ENCODE results near the gene GPR65. TPM values are rescaled to one million over a fixed set of nuclear protein-coding genes. Genes with fewer than 3 reads are reported as not detected.
A peak's percentile ranks its signal among the peaks of the same experiment; 100 is the strongest.

GPR65 gene
- total RNA-seq, 1 donor from 2014 or later: 11.0 TPM

GRCh38 chr14:88029500-88029899, 24.6 kb downstream of the GPR65 start:
- H3K4me1 Mint-ChIP-seq (ENCODE audit: low read depth): peaks cover 52% of the 10 kb centered on the region

DNA sequence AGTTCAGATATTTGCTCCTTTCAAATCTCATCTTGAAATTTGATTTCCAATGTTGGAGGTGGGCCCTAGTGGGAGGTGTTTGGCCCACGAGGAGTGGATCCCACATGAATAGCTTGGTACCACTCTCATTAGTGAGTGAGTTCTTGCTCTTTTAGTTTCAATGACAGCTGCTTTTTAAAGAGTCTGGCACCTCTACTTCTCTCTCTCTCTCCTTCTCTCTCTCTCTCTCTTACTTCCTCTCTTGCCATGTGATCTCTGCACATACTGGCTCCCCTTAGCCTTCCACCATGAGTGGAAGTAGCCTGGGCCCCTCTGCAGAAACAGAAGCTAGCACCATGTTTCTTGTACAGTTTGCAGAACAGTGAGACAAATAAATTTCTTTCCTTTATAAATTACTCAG, 25.1 kb downstream of the GPR65 start:
- Mint-ChIP-seq H3K36me3 (ENCODE audit: low read depth) (peaks cover 15% of the 10 kb centered on the region), H3K4me1 (ENCODE audit: low read depth) (peaks cover 47% of the 10 kb centered on the region), H3K27ac (peak overlapping the region; percentile 80), H3K27me3 (ENCODE audit: low read depth) (no peaks in the 10 kb centered on the region), H3K4me3 (ENCODE audit: low read depth) (no peak overlapping the region), H3K9me3 (peaks cover 11% of the 10 kb centered on the region)
- no peak for DNase-seq (ENCODE audit: low spot score)
- intact Hi-C loops (cut with micrococcal nuclease): no loop called here

More at GRCh38 chr14:88029500-88029899, 24.6 kb downstream of the GPR65 start:
- peak overlapping the region; percentile 72 for H3K27ac Mint-ChIP-seq
- peaks cover 11% of the 10 kb centered on the region for H3K9me3 Mint-ChIP-seq
- DNase-seq (ENCODE audit: low spot score): no peak
- intact Hi-C loops (cut with micrococcal nuclease): loop anchor here (1.0 kb wide), 3 partner anchors 15 to 34 kb away; no protein-coding TSS in a partner anchor
- H3K36me3 Mint-ChIP-seq (ENCODE audit: low read depth): peaks cover 15% of the 10 kb centered on the region
- no peaks in the 10 kb centered on the region for H3K27me3 Mint-ChIP-seq (ENCODE audit: low read depth)
- peak overlapping the region; percentile 2 for H3K4me3 Mint-ChIP-seq (ENCODE audit: low read depth)

GRCh38 chr14:88030892-88031291, 26.0 kb downstream of the GPR65 start:
- H3K27me3 Mint-ChIP-seq (ENCODE audit: low read depth): no peaks in the 10 kb centered on the region
- peaks cover 38% of the 10 kb centered on the region for H3K4me1 Mint-ChIP-seq (ENCODE audit: low read depth)
- intact Hi-C loops (cut with micrococcal nuclease): no loop called here
- H3K36me3 Mint-ChIP-seq (ENCODE audit: low read depth): peaks cover 15% of the 10 kb centered on the region
- no peak overlapping the region for H3K27ac Mint-ChIP-seq
- H3K4me3 Mint-ChIP-seq (ENCODE audit: low read depth): no peak overlapping the region
- peaks cover 11% of the 10 kb centered on the region for H3K9me3 Mint-ChIP-seq
- no peak for DNase-seq (ENCODE audit: low spot score)

DNA sequence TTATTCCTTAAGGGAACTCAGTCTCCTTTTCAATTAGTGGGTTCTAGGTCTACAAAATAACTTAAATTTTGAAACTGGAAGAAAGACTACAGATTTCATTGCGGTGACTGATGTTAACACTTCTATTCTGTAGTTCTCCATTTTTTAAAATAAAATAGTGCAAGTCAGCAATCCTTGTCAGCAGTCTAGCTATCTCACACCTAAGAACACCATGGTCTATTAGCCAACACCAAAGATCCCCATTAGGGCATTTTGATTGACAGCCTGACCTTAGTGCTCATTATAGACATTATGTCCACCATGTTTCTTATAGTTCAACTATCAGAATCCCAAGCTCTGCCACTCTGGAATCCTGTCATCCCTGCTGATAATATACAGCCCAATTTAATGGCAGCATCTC, 27.4 kb downstream of the GPR65 start:
- H3K4me3 Mint-ChIP-seq (ENCODE audit: low read depth): no peak overlapping the region
- peaks cover 30% of the 10 kb centered on the region for H3K4me1 Mint-ChIP-seq (ENCODE audit: low read depth)
- H3K27ac Mint-ChIP-seq: no peak overlapping the region
- intact Hi-C loops (cut with micrococcal nuclease): no loop called here
- no peak for DNase-seq (ENCODE audit: low spot score)
- H3K27me3 Mint-ChIP-seq (ENCODE audit: low read depth): peaks cover 2% of the 10 kb centered on the region
- H3K36me3 Mint-ChIP-seq (ENCODE audit: low read depth): peaks cover 10% of the 10 kb centered on the region
- peaks cover 11% of the 10 kb centered on the region for H3K9me3 Mint-ChIP-seq

DNA sequence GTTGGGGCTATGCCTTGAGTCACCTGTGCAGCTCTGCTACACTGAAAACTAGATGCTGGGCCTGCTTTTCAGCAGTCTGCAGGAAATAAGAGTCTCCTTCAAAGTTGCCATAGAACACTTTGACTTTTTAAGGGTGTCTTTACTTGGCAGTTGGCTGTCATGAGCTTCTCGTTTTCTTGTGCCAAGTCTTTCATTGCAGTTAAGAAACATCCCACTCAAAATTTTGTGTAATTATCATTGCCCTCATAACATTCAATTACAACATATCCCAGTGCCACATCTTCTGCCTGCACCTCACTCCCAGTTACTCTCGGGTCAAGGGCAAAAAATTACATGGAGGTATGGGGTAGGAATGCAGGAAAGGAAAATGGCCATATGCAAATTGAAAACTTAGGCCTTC, 29.1 kb downstream of the GPR65 start:
- H3K27me3 Mint-ChIP-seq (ENCODE audit: low read depth): peaks cover 3% of the 10 kb centered on the region
- H3K27ac Mint-ChIP-seq: no peak overlapping the region
- H3K4me3 Mint-ChIP-seq (ENCODE audit: low read depth): no peak overlapping the region
- intact Hi-C loops (cut with micrococcal nuclease): no loop called here
- no peak for DNase-seq (ENCODE audit: low spot score)
- peaks cover 39% of the 10 kb centered on the region for H3K4me1 Mint-ChIP-seq (ENCODE audit: low read depth)
- H3K9me3 Mint-ChIP-seq: peaks cover 11% of the 10 kb centered on the region
- peaks cover 10% of the 10 kb centered on the region for H3K36me3 Mint-ChIP-seq (ENCODE audit: low read depth)

- Mint-ChIP-seq H3K36me3 (ENCODE audit: low read depth) (peaks cover 4% of the 10 kb centered on the region), H3K27me3 (ENCODE audit: low read depth) (peaks cover 3% of the 10 kb centered on the region), H3K9me3 (peaks cover 5% of the 10 kb centered on the region), H3K4me1 (ENCODE audit: low read depth) (peaks cover 21% of the 10 kb centered on the region), H3K27ac (no peak overlapping the region), H3K4me3 (ENCODE audit: low read depth) (no peak overlapping the region)
- intact Hi-C loops (cut with micrococcal nuclease): no loop called here
- no peak for DNase-seq (ENCODE audit: low spot score)
These were observed 31.5 kb downstream of the GPR65 start for GRCh38 chr14:88036422-88036821.

GRCh38 chr14:88037325-88037724, 32.4 kb downstream of the GPR65 start:
- peaks cover 4% of the 10 kb centered on the region for H3K36me3 Mint-ChIP-seq (ENCODE audit: low read depth)
- DNase-seq (ENCODE audit: low spot score): no peak
- peaks cover 5% of the 10 kb centered on the region for H3K9me3 Mint-ChIP-seq
- H3K4me3 Mint-ChIP-seq (ENCODE audit: low read depth): no peak overlapping the region
- intact Hi-C loops (cut with micrococcal nuclease): no loop called here
- peaks cover 3% of the 10 kb centered on the region for H3K27me3 Mint-ChIP-seq (ENCODE audit: low read depth)
- H3K27ac Mint-ChIP-seq: no peak overlapping the region
- peaks cover 18% of the 10 kb centered on the region for H3K4me1 Mint-ChIP-seq (ENCODE audit: low read depth)

GRCh38 chr14:88039197-88039596, 34.3 kb downstream of the GPR65 start:
- Mint-ChIP-seq H3K27ac (no peak overlapping the region), H3K4me1 (ENCODE audit: low read depth) (peaks cover 20% of the 10 kb centered on the region), H3K27me3 (ENCODE audit: low read depth) (peaks cover 3% of the 10 kb centered on the region), H3K4me3 (ENCODE audit: low read depth) (no peak overlapping the region), H3K9me3 (no peaks in the 10 kb centered on the region), H3K36me3 (ENCODE audit: low read depth) (no peaks in the 10 kb centered on the region)
- intact Hi-C loops (cut with micrococcal nuclease): no loop called here
- no peak for DNase-seq (ENCODE audit: low spot score)

GRCh38 chr14:88040146-88040545, 35.2 kb downstream of the GPR65 start:
- Mint-ChIP-seq H3K27me3 (ENCODE audit: low read depth) (peaks cover 3% of the 10 kb centered on the region), H3K36me3 (ENCODE audit: low read depth) (no peaks in the 10 kb centered on the region), H3K4me1 (ENCODE audit: low read depth) (peaks cover 26% of the 10 kb centered on the region), H3K4me3 (ENCODE audit: low read depth) (no peak overlapping the region), H3K9me3 (no peaks in the 10 kb centered on the region), H3K27ac (no peak overlapping the region)
- intact Hi-C loops (cut with micrococcal nuclease): no loop called here
- DNase-seq (ENCODE audit: low spot score): no peak

GRCh38 chr14:88043529-88044443, 38.9 kb downstream of the GPR65 start:
- Mint-ChIP-seq H3K27ac (no peak overlapping the region), H3K9me3 (no peaks in the 10 kb centered on the region), H3K4me1 (ENCODE audit: low read depth) (peaks cover 18% of the 10 kb centered on the region), H3K4me3 (ENCODE audit: low read depth) (no peak overlapping the region), H3K36me3 (ENCODE audit: low read depth) (peaks cover 4% of the 10 kb centered on the region), H3K27me3 (ENCODE audit: low read depth) (no peaks in the 10 kb centered on the region)
- intact Hi-C loops (cut with micrococcal nuclease): loop anchor here (1.0 to 2.0 kb wide), 2 partner anchors 14 to 37 kb away; no protein-coding TSS in a partner anchor
- no peak for DNase-seq (ENCODE audit: low spot score)

DNA sequence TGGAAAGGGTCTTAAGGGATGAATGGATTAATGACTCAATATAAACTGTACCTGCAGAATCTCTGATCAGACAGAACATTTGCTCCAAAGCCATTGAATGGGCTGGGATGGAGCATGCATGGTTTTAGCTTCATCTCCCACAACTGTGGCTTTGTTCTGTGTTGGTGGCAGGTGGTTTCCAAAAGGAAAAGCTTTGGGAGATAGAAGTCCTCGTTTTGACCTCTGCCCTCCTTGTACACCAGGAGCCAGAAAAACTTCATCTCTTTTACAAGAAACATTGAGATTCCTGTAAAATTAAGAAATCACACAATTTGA, 39.5 kb downstream of the GPR65 start:
- H3K9me3 Mint-ChIP-seq: no peaks in the 10 kb centered on the region
- H3K36me3 Mint-ChIP-seq (ENCODE audit: low read depth): peaks cover 4% of the 10 kb centered on the region
- intact Hi-C loops (cut with micrococcal nuclease): loop anchor here (1.0 to 2.0 kb wide), 2 partner anchors 15 to 38 kb away; no protein-coding TSS in a partner anchor
- no peaks in the 10 kb centered on the region for H3K27me3 Mint-ChIP-seq (ENCODE audit: low read depth)
- peaks cover 17% of the 10 kb centered on the region for H3K4me1 Mint-ChIP-seq (ENCODE audit: low read depth)
- no peak overlapping the region for H3K27ac Mint-ChIP-seq
- H3K4me3 Mint-ChIP-seq (ENCODE audit: low read depth): no peak overlapping the region
- DNase-seq (ENCODE audit: low spot score): no peak

- Mint-ChIP-seq H3K27ac (peak overlapping the region; percentile 73), H3K4me3 (ENCODE audit: low read depth) (no peak overlapping the region), H3K9me3 (no peaks in the 10 kb centered on the region), H3K4me1 (ENCODE audit: low read depth) (peaks cover 17% of the 10 kb centered on the region), H3K36me3 (ENCODE audit: low read depth) (peaks cover 4% of the 10 kb centered on the region), H3K27me3 (ENCODE audit: low read depth) (no peaks in the 10 kb centered on the region)
- DNase-seq (ENCODE audit: low spot score): no peak
- intact Hi-C loops (cut with micrococcal nuclease): loop anchor here (1.0 to 2.0 kb wide), 3 partner anchors 16 to 52 kb away; partner anchors contain the start of gene GALC
These were observed 40.0 kb downstream of the GPR65 start for GRCh38 chr14:88044776-88045446.

GRCh38 chr14:88045705-88046104, 40.8 kb downstream of the GPR65 start:
- no peak for DNase-seq (ENCODE audit: low spot score)
- Mint-ChIP-seq H3K36me3 (ENCODE audit: low read depth) (peaks cover 4% of the 10 kb centered on the region), H3K27ac (peak overlapping the region; percentile 54), H3K4me1 (ENCODE audit: low read depth) (peaks cover 17% of the 10 kb centered on the region), H3K9me3 (no peaks in the 10 kb centered on the region), H3K4me3 (ENCODE audit: low read depth) (no peak overlapping the region), H3K27me3 (ENCODE audit: low read depth) (no peaks in the 10 kb centered on the region)
- intact Hi-C loops (cut with micrococcal nuclease): loop anchor here (1.0 to 2.0 kb wide), 2 partner anchors 39 to 52 kb away; partner anchors contain the start of gene GALC
